ENCODE measurements around the gene RSAD2.

GRCh38 chr2:6866275-6866671, 11.3 kb upstream of the RSAD2 start:
- TF ChIP-seq CTCF (conservative IDR thresholded peaks at IDR 0.05) (no peak), EZH2 (IDR thresholded peaks at IDR 0.05; ENCODE audit: low read depth) (no peak)

Measured in PC-9 (cell line).